ENCODE results near the gene SYNGR2. TPM values are rescaled to one million over a fixed set of nuclear protein-coding genes. Genes with fewer than 3 reads are reported as not detected.

The SYNGR2 gene
- total RNA-seq, 1 donor = 4.6 TPM

- DNase-seq (ENCODE audit: low read depth) = no peak
- H3K4me3 ChIP-seq (ENCODE audit: low read depth, low read length) = no peak overlapping the region
- TF ChIP-seq CTCF (IDR thresholded peaks at IDR 0.05; ENCODE audit: insufficient read depth, low read length) = no peak
Observed at GRCh38 chr17:78154903-78155811, 13.2 kb upstream of the SYNGR2 start.

GRCh38 chr17:78159575-78160158 lies 8.7 kb upstream of the SYNGR2 start:
- peak; percentile 23 for DNase-seq (ENCODE audit: low read depth)
- no peak overlapping the region for H3K4me3 ChIP-seq (ENCODE audit: low read depth, low read length)
- no peak for TF ChIP-seq CTCF (IDR thresholded peaks at IDR 0.05; ENCODE audit: insufficient read depth, low read length)

GRCh38 chr17:78163881-78164747 lies 4.3 kb upstream of the SYNGR2 start:
- TF ChIP-seq CTCF (IDR thresholded peaks at IDR 0.05; ENCODE audit: insufficient read depth, low read length) = no peak
- H3K4me3 ChIP-seq (ENCODE audit: low read depth, low read length) = no peak overlapping the region
- no peak for DNase-seq (ENCODE audit: low read depth)

- no peak for TF ChIP-seq CTCF (IDR thresholded peaks at IDR 0.05; ENCODE audit: insufficient read depth, low read length)
- no peak for DNase-seq (ENCODE audit: low read depth)
- H3K4me3 ChIP-seq (ENCODE audit: low read depth, low read length) = no peak overlapping the region
Observed at GRCh38 chr17:78164748-78165607, 3.4 kb upstream of the SYNGR2 start.

- no peak for DNase-seq (ENCODE audit: low read depth)
- H3K4me3 ChIP-seq (ENCODE audit: low read depth, low read length) = no peak overlapping the region
- no peak for TF ChIP-seq CTCF (IDR thresholded peaks at IDR 0.05; ENCODE audit: insufficient read depth, low read length)
Observed at GRCh38 chr17:78166416-78166815, 2.0 kb upstream of the SYNGR2 start.

Data from fibroblast of the aortic adventitia (primary cell).